T47D (cell line): ENCODE data around the gene PALD1.

ENCODE experiments used
- DNase-seq, 2 experiments: peaks; one replicate each; pipeline versions ENCODE4 v3.0.0 to v3.0.0-alpha.2; 2011 to 2012; ENCODE audit warnings: low read depth in 1 of 2, low spot score in 1 of 2
- JUND ChIP-seq: IDR thresholded peaks from 2 replicates; pipeline ENCODE4 v1.6.1; 2012; ENCODE audit warnings: low read depth
- in situ Hi-C: cut with HindIII; loops from 2 replicates; pipeline ENCODE4 v1.10.0; 2016; ENCODE audit warnings: low sequenced_read_pairs, low pct_unique_long_range_greater_than_20kb

Gene PALD1

DNA sequence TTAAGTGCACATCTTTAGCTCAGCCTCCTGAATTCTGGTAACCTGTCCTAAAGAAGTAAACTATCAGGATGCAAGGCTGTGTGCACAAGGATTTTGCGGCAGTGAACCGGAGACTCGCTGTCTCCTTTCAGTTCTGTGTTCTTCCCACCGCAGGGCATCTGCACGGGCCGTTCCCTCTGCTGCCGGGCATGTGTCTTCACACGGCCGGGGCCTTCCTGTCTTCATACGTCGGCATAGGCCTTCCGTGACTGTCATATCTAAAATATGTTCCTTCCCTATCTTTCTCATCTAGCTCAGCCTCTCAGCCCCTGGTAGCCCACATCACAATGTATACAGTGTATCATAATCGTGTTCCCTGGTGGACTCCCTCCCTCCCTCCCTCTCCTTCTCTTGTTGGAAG, 16.4 kb downstream of the PALD1 start:
- in situ Hi-C loops: no loop called here
- no peak for TF ChIP-seq JUND
- DNase-seq: no peak

DNA sequence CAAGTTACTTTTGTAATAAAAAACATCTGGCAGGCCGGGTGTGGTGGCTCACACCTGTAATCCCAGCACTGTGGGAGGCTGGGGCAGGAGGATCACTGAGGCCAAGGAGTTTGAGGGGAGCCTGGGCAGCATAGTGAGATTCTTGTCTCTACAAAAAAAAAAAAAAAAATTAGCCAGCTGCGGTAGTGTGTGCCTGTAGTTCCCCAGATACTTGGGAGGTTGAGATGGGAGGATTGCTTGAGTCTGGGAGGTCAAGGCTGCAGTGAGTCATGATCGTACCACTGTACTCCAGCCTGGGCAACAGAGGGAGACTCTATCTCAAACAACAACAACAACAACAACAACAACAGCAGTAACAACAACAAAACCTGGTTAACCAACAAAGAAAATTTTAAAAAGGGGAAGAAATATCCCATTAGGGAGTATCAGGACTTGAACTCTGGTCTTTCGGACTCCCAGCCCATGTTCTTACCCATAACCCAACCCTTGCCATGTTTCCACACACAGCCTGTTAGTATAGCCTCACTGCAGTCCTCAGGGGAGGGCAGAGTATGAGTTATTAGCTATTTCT, 17.2 kb downstream of the PALD1 start:
- in situ Hi-C loops: no loop called here
- DNase-seq: no peak
- no peak for TF ChIP-seq JUND

DNA sequence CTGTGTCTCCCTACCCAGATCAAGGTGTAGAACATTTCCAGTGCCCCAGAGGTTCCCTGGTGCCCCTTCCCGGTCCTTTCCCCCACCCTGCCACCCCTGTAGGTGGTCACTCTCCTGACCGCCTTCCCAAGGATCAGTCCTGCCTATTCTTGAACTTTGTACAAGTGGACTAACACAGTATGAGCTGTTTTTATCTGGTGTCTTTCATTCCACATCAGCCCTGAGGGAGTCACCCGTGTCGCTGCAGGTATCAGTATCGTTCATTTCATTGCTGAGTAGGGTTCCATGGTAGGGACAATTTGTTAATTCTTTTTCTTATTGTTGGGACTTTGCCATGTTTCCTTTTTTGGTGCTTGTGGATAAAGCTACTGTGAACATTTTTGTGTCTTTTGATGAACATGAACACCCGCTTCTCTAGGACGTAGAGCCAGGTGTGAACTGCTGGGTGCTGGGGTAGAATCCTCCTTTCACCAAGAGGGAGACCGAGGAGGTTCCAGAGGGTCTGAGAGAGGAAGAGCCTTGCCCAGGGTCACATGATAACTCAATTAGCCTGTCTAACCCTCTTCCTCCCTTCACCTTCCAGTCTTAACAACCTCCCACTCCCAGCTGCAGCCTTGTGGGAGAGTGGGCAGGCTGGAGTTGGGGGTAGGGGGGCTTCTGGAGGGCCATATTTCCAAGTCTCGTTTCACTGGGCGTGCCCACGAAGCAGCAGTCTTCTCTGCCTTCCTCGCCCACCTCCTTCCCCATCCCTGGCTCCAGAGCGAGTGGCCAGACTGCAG, 18.0 kb downstream of the PALD1 start:
- in situ Hi-C loops: no loop called here
- no peak for TF ChIP-seq JUND
- no peak for DNase-seq

DNA sequence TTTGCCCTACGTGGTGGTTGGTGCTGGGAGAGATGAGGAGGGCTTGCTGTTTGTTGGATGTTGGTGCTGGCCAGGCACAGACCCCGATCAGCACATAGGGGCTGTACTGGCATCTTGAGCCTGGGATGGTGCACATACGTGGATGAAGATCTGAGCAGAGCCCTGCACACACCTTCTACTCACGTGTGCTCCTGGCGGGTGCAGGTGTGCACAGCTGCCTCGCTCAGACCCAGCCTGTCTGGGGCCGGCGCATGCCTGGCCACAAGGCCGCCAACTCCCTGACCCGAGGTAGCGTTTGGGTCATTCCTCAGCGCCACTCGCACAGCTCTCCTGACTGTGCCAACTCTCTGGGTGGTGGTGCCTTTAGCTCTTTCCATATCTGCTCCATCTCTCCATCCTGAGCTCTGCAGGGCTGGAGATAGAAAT, 18.6 kb downstream of the PALD1 start:
- TF ChIP-seq JUND: no peak
- no peak for DNase-seq
- in situ Hi-C loops: no loop called here

DNA sequence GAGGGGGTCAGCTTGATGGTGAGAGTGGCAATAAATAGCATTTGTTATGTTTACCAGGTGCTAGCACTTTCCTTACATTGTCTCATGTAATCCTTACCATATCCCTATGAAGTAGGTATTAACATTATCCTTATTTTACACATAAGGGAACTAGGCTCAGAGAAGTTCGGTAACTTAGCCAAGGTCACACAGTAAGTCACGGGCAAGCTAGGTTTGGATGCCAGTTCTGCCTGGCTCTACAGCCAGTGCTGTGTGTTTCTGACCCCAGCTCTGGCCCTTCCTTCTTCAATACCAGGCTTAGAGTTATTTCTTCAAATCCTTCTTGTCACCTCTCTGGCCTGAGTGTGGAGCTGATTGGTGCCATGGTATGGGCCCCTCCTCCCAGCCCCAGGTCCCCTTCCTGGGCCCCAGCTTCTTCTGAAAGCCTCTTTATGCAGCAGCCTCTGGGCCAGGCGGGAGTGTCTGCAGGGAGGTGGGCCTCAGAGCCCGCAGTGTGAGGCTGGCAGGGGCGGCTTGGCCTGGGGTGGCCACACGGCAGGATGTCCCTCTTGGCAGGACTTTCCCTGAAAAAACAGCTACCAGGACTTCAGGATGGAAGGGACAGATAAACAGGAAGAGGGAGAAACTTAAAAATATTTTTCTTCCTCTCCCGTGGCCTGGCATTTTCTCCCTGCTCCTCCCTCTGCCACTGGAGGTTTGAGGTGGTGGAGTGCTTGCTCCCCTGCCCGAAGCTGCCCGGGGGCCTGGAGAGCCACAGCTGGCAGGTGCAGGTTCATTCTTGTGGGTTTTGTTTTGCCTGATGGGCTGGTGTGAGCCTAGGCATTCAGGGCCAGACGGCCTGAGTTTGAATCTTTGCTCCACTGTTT, 20.6 kb downstream of the PALD1 start:
- in situ Hi-C loops: no loop called here
- TF ChIP-seq JUND: no peak
- no peak for DNase-seq

DNA sequence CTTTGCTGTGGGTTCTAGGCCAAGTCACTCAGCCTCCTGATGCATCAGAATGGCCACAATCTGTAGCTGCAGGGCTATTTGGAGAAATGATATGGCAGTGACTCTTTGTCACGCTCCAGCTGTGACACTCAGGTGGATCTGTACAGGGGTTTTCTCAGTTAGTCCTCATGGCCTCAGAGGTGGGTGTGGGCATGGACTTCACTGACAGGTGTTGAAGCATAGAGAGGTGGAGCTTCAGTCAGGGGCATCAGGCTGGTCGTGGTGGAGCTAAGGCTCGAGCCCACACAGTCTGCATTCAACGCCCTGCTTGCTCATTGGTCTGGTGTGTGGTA, 21.2 kb downstream of the PALD1 start:
- in situ Hi-C loops: no loop called here
- no peak for TF ChIP-seq JUND
- no peak for DNase-seq

- in situ Hi-C loops: no loop called here
- DNase-seq: no peak
Observed at GRCh38 chr10:70500368-70500767, 21.8 kb downstream of the PALD1 start.

DNA sequence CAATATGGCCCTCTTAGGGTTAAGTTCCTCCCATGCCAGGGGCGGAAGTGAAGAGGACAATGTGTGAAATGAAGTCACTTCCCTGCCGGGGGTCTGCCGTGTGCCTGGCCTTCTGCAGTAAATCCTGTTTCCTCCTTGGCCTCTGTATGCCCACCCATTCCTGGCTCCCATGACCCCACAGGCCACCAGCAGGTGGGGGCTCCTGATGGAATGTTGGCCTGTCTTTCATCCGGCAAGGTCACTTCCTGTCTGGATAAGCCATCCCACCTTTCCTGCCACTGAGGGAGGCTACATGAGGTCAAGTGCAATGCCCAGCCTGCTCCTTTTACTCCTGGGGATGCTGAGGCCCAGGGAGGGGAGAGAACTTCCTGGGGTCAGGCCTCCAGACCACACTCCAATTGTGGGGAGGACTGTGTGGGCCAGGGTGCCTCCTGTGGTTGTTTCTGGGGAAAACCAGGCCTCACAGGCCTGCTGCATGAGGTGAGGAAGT, 22.3 kb downstream of the PALD1 start:
- in situ Hi-C loops: no loop called here
- TF ChIP-seq JUND: no peak
- DNase-seq: no peak

More at GRCh38 chr10:70500368-70500767, 21.8 kb downstream of the PALD1 start:
- TF ChIP-seq JUND: no peak

- in situ Hi-C loops: no loop called here
Observed at GRCh38 chr10:70502406-70502805, 23.8 kb downstream of the PALD1 start.

DNA sequence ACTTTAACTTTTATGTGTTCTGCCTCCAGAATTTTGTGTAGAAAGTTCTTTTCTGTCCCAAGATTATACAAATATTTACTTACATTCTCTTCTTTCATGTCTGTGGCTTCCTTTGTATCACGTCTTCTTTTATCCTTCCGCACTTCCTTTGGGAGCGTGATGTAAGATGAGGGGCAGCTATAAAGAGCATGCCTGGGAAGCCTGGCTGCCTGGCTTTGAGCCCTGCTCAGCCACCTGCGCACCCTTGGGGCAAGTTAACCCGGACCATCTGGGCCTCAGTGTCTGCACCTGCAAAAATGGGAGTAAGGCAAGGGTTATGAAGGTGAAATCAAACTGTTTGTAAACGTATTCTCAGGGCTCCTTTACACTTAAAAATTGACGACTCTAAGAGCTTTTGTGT, 25.2 kb downstream of the PALD1 start:
- no peak for DNase-seq
- TF ChIP-seq JUND: no peak
- in situ Hi-C loops: no loop called here

More at GRCh38 chr10:70502406-70502805, 23.8 kb downstream of the PALD1 start:
- TF ChIP-seq JUND: no peak
- DNase-seq: no peak

GRCh38 chr10:70504521-70505358, 26.2 kb downstream of the PALD1 start:
- in situ Hi-C loops: no loop called here
- no peak for TF ChIP-seq JUND
- DNase-seq: no peak

- TF ChIP-seq JUND: no peak
- in situ Hi-C loops: no loop called here
- DNase-seq: no peak
Observed at GRCh38 chr10:70505908-70506307, 27.3 kb downstream of the PALD1 start.
